ENCODE results near the gene MSLN. TPM values are rescaled to one million over a fixed set of nuclear protein-coding genes. Genes with fewer than 3 reads are reported as not detected.

The MSLN gene
- total and polyA plus RNA-seq, 2 of the 13 experiments (the other 11 are each of a cell fraction or from before 2014, with no cell fraction given) = 2.0 to 2.3 TPM

DNA sequence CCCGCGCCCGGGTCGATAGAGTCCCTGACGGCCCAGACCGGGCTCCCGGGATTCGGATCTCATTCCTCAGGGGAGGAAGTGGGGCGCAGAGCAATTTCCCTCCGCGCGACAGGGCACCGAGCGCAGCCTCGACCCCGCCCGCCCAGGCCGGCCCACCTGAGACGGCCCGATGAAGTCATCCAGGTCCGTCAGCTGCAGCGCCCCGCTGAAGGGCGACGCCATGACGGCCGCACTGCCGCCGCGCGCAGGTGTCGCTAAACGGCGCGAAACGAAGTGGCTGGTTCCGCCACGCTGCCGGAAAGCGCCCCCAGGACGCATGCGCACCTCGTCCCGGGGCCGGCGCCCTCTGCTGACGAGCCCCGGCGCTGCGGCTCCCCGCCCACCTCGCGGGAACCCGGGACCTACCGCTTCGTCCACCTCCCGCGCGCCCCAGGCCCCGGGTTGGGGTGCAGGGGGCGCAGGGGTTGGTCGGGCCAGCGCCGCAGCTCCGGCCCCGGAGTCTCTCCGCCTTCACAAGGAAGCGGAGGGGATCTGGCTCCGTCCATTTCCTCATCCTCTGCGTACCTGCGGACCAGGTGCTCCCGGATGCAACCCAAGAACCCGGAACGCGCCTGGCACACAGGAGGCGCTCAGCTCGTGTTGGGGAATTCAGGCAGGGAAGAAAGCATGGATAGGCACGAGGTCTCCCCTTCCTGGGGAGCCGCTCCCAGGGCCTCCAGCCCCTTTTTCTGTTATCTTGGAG, 19.6 kb upstream of the MSLN start, which contains the start of gene CIAO3 (continued):
- TF ChIP-seq SRSF4 (IDR thresholded peaks at IDR 0.05; ENCODE audit: low read depth, low read length, poor library complexity, severe bottlenecking) (no peak), DPF2 (CRISPR knock-in tag; IDR thresholded peaks at IDR 0.05; ENCODE audit: borderline replicate concordance, low read depth) (no peak), CREB1 (IDR thresholded peaks at IDR 0.05) (peak; percentile 86), CREB1 (CRISPR knock-in tag; IDR thresholded peaks at IDR 0.05) (peak; percentile 54; the same call in 1 of the 2 replicates), ZBTB3 (CRISPR knock-in tag; IDR thresholded peaks at IDR 0.05; ENCODE audit: borderline replicate concordance, low read depth) (peak; percentile 55; the same call in 1 of the 2 replicates), BRCA1 (CRISPR knock-in tag; IDR thresholded peaks at IDR 0.05) (no peak), ZNF335 (CRISPR knock-in tag; IDR thresholded peaks at IDR 0.05) (peak; percentile 26; the same call in 1 of the 2 replicates), ZFP37 (CRISPR knock-in tag; IDR thresholded peaks at IDR 0.05; ENCODE audit: borderline replicate concordance) (no peak), ZFP41 (CRISPR knock-in tag; IDR thresholded peaks at IDR 0.05; ENCODE audit: borderline replicate concordance) (no peak), KDM5B (CRISPR knock-in tag; IDR thresholded peaks at IDR 0.05; ENCODE audit: borderline replicate concordance) (peak; percentile 83; the same call in 1 of the 2 replicates), CCAR2 (optimal IDR thresholded peaks at IDR 0.05; ENCODE audit: low read depth, low read length) (no peak), NFKB2 (CRISPR knock-in tag; IDR thresholded peaks at IDR 0.05; ENCODE audit: borderline replicate concordance) (peak; percentile 50; the same call in 1 of the 2 replicates), FOSL2 (CRISPR knock-in tag; IDR thresholded peaks at IDR 0.05) (peak; percentile 55; the same call in 1 of the 2 replicates), ZNF496 (CRISPR knock-in tag; IDR thresholded peaks at IDR 0.05; ENCODE audit: insufficient replicate concordance) (no peak), ZNF7 (CRISPR knock-in tag; IDR thresholded peaks at IDR 0.05) (no peak)
- TF ChIP-seq, protein P1, sequence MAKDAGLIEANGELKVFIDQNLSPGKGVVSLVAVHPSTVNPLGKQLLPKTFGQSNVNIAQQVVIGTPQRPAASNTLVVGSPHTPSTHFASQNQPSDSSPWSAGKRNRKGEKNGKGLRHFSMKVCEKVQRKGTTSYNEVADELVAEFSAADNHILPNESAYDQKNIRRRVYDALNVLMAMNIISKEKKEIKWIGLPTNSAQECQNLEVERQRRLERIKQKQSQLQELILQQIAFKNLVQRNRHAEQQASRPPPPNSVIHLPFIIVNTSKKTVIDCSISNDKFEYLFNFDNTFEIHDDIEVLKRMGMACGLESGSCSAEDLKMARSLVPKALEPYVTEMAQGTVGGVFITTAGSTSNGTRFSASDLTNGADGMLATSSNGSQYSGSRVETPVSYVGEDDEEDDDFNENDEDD (CRISPR knock-in tag; IDR thresholded peaks at IDR 0.05; ENCODE audit: borderline replicate concordance) = peak; percentile 79; the same call in 1 of the 2 replicates
- TF ChIP-seq, protein P2, sequence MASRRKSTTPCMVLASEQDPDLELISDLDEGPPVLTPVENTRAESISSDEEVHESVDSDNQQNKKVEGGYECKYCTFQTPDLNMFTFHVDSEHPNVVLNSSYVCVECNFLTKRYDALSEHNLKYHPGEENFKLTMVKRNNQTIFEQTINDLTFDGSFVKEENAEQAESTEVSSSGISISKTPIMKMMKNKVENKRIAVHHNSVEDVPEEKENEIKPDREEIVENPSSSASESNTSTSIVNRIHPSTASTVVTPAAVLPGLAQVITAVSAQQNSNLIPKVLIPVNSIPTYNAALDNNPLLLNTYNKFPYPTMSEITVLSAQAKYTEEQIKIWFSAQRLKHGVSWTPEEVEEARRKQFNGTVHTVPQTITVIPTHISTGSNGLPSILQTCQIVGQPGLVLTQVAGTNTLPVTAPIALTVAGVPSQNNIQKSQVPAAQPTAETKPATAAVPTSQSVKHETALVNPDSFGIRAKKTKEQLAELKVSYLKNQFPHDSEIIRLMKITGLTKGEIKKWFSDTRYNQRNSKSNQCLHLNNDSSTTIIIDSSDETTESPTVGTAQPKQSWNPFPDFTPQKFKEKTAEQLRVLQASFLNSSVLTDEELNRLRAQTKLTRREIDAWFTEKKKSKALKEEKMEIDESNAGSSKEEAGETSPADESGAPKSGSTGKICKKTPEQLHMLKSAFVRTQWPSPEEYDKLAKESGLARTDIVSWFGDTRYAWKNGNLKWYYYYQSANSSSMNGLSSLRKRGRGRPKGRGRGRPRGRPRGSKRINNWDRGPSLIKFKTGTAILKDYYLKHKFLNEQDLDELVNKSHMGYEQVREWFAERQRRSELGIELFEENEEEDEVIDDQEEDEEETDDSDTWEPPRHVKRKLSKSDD (CRISPR knock-in tag; IDR thresholded peaks at IDR 0.05; ENCODE audit: low read depth) = peak; percentile 86; the same call in 1 of the 2 replicates
- TF ChIP-seq, protein P3, sequence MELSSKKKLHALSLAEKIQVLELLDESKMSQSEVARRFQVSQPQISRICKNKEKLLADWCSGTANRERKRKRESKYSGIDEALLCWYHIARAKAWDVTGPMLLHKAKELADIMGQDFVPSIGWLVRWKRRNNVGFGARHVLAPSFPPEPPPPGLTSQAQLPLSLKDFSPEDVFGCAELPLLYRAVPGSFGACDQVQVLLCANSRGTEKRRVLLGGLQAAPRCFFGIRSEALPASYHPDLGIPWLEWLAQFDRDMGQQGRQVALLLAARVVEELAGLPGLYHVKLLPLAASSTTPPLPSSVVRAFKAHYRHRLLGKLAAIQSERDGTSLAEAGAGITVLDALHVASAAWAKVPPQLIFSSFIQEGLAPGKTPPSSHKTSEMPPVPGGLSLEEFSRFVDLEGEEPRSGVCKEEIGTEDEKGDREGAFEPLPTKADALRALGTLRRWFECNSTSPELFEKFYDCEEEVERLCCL (CRISPR knock-in tag; IDR thresholded peaks at IDR 0.05; ENCODE audit: borderline replicate concordance) = 0 out of 2 replicates have a peak, but pooled peaks have one; percentile 66
- TF ChIP-seq, protein P4, sequence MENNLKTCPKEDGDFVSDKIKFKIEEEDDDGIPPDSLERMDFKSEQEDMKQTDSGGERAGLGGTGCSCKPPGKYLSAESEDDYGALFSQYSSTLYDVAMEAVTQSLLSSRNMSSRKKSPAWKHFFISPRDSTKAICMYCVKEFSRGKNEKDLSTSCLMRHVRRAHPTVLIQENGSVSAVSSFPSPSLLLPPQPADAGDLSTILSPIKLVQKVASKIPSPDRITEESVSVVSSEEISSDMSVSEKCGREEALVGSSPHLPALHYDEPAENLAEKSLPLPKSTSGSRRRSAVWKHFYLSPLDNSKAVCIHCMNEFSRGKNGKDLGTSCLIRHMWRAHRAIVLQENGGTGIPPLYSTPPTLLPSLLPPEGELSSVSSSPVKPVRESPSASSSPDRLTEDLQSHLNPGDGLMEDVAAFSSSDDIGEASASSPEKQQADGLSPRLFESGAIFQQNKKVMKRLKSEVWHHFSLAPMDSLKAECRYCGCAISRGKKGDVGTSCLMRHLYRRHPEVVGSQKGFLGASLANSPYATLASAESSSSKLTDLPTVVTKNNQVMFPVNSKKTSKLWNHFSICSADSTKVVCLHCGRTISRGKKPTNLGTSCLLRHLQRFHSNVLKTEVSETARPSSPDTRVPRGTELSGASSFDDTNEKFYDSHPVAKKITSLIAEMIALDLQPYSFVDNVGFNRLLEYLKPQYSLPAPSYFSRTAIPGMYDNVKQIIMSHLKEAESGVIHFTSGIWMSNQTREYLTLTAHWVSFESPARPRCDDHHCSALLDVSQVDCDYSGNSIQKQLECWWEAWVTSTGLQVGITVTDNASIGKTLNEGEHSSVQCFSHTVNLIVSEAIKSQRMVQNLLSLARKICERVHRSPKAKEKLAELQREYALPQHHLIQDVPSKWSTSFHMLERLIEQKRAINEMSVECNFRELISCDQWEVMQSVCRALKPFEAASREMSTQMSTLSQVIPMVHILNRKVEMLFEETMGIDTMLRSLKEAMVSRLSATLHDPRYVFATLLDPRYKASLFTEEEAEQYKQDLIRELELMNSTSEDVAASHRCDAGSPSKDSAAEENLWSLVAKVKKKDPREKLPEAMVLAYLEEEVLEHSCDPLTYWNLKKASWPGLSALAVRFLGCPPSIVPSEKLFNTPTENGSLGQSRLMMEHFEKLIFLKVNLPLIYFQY (CRISPR knock-in tag; IDR thresholded peaks at IDR 0.05; ENCODE audit: borderline replicate concordance) = peak; percentile 74; the same call in 1 of the 2 replicates

Measured in HepG2 (cell line).